H54 (cell line): Measurements from ENCODE around the gene HSPB1.

ENCODE experiments used
- DNase-seq: peaks from one replicate; pipeline ENCODE4 v3.0.0; 2011; ENCODE audit warnings: low spot score, mixed read lengths; ENCODE audit not compliant: insufficient read length
- FAIRE-seq: peaks from 3 replicates; lab custom pipeline; 2011; peaks lifted over from hg19 to GRCh38; lab: Jason Lieb, UNC
- POLR2A ChIP-seq: IDR thresholded peaks from 2 replicates; pipeline ENCODE4 v1.6.1; 2011; ENCODE audit warnings: low read depth, mild to moderate bottlenecking, low read length

Gene HSPB1

GRCh38 chr7:76340617-76341131, 38.2 kb downstream of the HSPB1 start:
- FAIRE-seq = no peak
- TF ChIP-seq POLR2A = no peak
- no peak for DNase-seq

DNA sequence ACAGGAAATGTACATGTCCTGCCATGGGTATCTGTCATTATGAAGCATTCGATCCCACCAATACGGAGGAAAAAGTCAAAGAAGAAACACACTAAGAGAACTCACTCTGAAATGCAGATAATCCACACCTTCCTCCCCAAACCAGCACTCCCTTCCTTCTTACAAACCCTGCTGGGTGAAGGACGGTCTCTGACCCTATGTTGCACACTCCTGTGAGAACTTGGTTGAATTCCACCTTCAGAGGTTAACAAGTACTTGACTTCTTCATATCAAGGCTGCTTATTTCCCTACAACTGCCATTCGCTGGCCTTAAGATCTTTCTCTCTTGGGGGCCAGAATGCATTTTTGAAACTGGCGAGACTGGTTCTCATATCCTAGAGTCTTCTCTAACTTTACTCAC, 39.7 kb downstream of the HSPB1 start:
- TF ChIP-seq POLR2A = no peak
- DNase-seq = no peak
- FAIRE-seq = no peak

- no peak for TF ChIP-seq POLR2A
- FAIRE-seq = no peak
- DNase-seq = no peak
These were observed 40.9 kb downstream of the HSPB1 start for GRCh38 chr7:76343294-76343930.

DNA sequence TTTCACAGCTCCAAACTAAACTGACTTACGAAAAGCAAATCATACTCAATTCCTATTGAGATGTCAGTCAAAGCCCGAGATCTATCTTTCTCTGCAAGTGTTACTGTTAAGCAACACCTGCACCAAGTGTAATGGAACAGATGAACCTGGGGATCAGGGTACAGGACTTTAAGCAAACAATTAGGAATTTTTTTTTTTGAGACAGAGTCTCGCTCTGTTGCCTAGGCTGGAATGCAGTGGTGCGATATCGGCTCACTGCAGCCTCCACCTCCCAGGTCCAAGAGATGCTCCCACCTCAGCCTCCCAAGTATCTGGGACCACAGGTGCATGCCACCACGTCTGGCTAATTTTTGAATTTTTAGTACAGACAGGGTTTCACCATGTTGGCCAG, 41.5 kb downstream of the HSPB1 start:
- FAIRE-seq (no peak), DNase-seq (no peak)
- TF ChIP-seq POLR2A = no peak

- DNase-seq (no peak), FAIRE-seq (no peak)
- no peak for TF ChIP-seq POLR2A
These were observed 43.6 kb downstream of the HSPB1 start for GRCh38 chr7:76346097-76346496.

GRCh38 chr7:76346778-76347177, 44.3 kb downstream of the HSPB1 start:
- TF ChIP-seq POLR2A = no peak
- no peak for DNase-seq
- no peak for FAIRE-seq

GRCh38 chr7:76347710-76348109, 45.2 kb downstream of the HSPB1 start:
- no peak for FAIRE-seq
- no peak for TF ChIP-seq POLR2A

DNA sequence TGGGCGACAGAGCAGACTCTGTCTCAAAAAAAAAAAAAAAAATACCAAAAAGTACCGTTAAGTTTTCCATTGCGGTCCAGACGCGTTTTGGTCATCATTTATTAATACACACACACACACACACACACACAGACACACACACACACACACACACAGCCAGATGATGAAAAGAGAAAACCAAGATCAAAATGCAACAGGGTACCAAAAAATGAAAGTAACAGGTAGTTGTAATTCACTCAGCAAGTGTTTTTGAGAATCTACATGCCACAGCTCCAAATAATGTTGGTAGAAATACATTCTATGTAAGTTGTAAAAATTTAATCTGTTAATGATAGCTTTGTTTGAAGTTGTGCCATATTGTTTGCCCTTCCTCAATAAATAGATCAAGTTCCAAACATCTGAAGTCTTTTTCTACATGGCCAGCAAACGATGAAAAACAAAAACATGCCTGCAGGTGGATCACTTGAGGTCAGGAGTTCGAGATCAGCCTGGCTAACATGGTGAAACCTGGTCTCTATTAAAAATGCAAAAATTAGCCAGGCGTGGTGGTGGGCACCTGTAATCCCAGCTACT, 46.9 kb downstream of the HSPB1 start:
- FAIRE-seq (no peak), DNase-seq (no peak)
- no peak for TF ChIP-seq POLR2A

More at GRCh38 chr7:76347710-76348109, 45.2 kb downstream of the HSPB1 start:
- no peak for DNase-seq

- FAIRE-seq = no peak
- no peak for DNase-seq
- TF ChIP-seq POLR2A = no peak
These were observed 48.9 kb downstream of the HSPB1 start for GRCh38 chr7:76351372-76351771.

- no peak for FAIRE-seq
- no peak for DNase-seq
- TF ChIP-seq POLR2A = no peak
These were observed 49.7 kb downstream of the HSPB1 start for GRCh38 chr7:76352193-76352592.

DNA sequence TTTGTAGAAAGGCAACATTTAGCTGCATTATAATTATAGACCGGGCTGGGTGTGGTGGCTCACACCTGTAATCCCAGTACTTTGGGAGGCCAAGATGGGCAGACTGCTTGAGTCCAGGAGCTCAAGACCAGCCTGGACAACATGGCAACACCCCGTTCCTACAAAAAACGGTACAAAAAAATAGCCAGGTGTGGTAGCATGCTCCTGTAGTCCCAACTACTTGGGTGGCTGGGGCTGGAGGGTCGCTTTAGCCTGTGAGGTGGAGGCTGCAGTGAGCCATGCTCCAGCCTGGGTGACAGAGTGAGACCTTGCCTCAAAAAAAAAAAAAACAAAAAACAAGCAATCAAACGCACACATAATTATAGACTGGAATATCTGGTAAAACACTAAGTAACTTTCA, 51.3 kb downstream of the HSPB1 start:
- no peak for TF ChIP-seq POLR2A
- no peak for FAIRE-seq
- DNase-seq = no peak
